GM12878 (cell line): ENCODE results near the gene APEX1. TPM values are rescaled to one million over a fixed set of nuclear protein-coding genes. Genes with fewer than 3 reads are reported as not detected.

ENCODE experiments used
- BHLHE40 ChIP-seq, 2 experiments: fragments of 450-650 bp in 1 of 2; IDR thresholded peaks; 2 replicates each; pipeline ENCODE4 v1.6.1; 2011 to 2017; ENCODE audit warnings: low read depth in 2 of 2, borderline replicate concordance in 1 of 2, improper control_type of control experiment in 1 of 2, low read length in 1 of 2, mild to moderate bottlenecking in 1 of 2
- BRCA1 ChIP-seq: IDR thresholded peaks from 2 replicates; pipeline ENCODE4 v1.6.1; 2011; ENCODE audit warnings: low read depth, low read length, improper control_type of control experiment
- CBX3 ChIP-seq: fragments of 200-600 bp; sonication (generic); IDR thresholded peaks from 2 replicates; pipeline ENCODE4 v1.6.1; 2016; ENCODE audit warnings: low read depth, borderline replicate concordance
- EGR1 ChIP-seq, 2 experiments: IDR thresholded peaks; 1 replicate in 1 of 2; 2 replicates in 1 of 2; pipeline ENCODE4 v1.6.1; 2011 to 2012; ENCODE audit warnings: low read depth in 2 of 2, low read length in 2 of 2, borderline replicate concordance in 1 of 2, mild to moderate bottlenecking in 1 of 2, moderate library complexity in 1 of 2
- RB1 ChIP-seq: fragments of 450-650 bp; formaldehyde crosslinking; IDR thresholded peaks from 2 replicates; pipeline ENCODE4 v1.6.1; 2017; ENCODE audit warnings: mild to moderate bottlenecking, borderline replicate concordance
- RFX5 ChIP-seq: IDR thresholded peaks from 2 replicates; pipeline ENCODE4 v1.6.1; 2011; ENCODE audit warnings: low read depth, low read length, improper control_type of control experiment
- SPI1 ChIP-seq: IDR thresholded peaks from 2 replicates; pipeline ENCODE4 v1.6.1; 2011; ENCODE audit warnings: low read depth, mild to moderate bottlenecking, low read length, moderate library complexity, borderline replicate concordance; ENCODE audit not compliant: insufficient read depth
- WRNIP1 ChIP-seq: IDR thresholded peaks from 2 replicates; pipeline ENCODE4 v1.6.1; 2011; ENCODE audit warnings: low read depth, low read length, improper control_type of control experiment, borderline replicate concordance
- polyA plus RNA-seq, 11 experiments: library from polyadenylated mRNA; depleted of rRNA in 4 of 11; unstranded in 6 of 11; stranded (reverse) in 5 of 11; fragments of >200 nt; fragmentation: Nextera tagmentation in 4 of 11; fragmentation: Illumina TruSeq in 1 of 11; extraction: Ambion mirVana in 4 of 11; extraction: Trizol in 1 of 11; gene quantifications; 1 replicate in 1 of 11; 2 replicates in 10 of 11; pipeline versions ENCODE4 v1.2.1 to v1.2.3, GENCODE V29; 2011 to 2016; ENCODE audit warnings: inconsistent platforms in 2 of 11, missing spikeins in 2 of 11, low read depth in 1 of 11
- total RNA-seq, 4 experiments: library from RNA; depleted of rRNA in 3 of 4; stranded (reverse); fragments of >200 nt in 3 of 4; fragmentation: Illumina TruSeq in 1 of 4; extraction: Trizol in 1 of 4; gene quantifications; 2 replicates each; pipeline versions ENCODE4 v1.2.1 to v1.2.3, GENCODE V29; 2013 to 2021
- TF ChIP-seq, protein P1 (sequence below): IDR thresholded peaks from 2 replicates; pipeline ENCODE4 v1.6.1; 2012; ENCODE audit warnings: low read depth, low read length, improper control_type of control experiment
- TF ChIP-seq, protein P2 (sequence below): fragments of 450-650 bp; formaldehyde crosslinking; IDR thresholded peaks from 2 replicates; pipeline ENCODE4 v1.4.0; 2020; ENCODE audit warnings: mild to moderate bottlenecking, moderate library complexity

APEX1 gene
- total and polyA plus RNA-seq, 10 of the 15 experiments (the other 5 are each of a cell fraction or from before 2014, with no cell fraction given): 115 to 407 (median 300) TPM

DNA sequence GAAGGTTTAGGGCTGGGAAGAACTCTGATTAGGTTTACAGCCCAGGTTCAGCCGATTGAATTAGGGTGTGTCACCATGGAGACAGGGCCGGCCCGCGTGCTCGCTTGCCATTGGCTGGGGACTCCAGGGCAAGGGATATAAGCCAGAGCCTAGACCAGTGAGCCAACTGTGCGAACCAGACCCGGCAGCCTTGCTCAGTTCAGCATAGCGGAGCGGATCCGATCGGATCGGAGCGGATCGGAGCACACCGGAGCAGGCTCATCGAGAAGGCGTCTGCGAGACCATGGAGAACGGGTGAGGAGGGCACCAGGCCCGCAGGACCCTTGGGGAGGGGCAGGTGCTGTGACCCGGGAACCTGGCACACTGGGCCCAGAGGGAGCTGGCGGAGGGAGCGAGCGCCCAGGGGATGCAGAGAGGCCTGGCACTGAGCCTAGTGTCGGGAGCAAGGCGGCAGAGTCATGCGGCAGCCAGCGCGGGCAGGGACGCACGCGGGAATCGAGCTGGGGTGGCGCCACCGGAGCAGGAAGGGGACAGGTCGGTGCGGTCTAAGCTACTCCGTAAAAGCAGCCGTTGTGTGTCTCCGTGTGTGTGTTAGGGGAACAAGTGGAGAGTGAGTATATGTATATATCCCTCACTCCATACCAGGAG is 14.3 kb downstream of the APEX1 start, which contains the start of gene PNP (continued):
- TF ChIP-seq BHLHE40 (IDR thresholded peaks at IDR 0.05; ENCODE audit: borderline replicate concordance in 1 of 2, low read depth in 2 of 2, low read length in 1 of 2) (peak in 1 of 2 experiments; percentile 26; a peak in 1 of 4 replicates), WRNIP1 (no peak), CBX3 (no peak), RFX5 (0 out of 2 replicates have a peak, but pooled peaks have one; percentile 26), EGR1 (IDR thresholded peaks at IDR 0.05; ENCODE audit: borderline replicate concordance in 1 of 2, low read depth in 2 of 2, low read length in 2 of 2) (no peak), BRCA1 (no peak), RB1 (peak; percentile 79), SPI1 (no peak)
- TF ChIP-seq, protein P1, sequence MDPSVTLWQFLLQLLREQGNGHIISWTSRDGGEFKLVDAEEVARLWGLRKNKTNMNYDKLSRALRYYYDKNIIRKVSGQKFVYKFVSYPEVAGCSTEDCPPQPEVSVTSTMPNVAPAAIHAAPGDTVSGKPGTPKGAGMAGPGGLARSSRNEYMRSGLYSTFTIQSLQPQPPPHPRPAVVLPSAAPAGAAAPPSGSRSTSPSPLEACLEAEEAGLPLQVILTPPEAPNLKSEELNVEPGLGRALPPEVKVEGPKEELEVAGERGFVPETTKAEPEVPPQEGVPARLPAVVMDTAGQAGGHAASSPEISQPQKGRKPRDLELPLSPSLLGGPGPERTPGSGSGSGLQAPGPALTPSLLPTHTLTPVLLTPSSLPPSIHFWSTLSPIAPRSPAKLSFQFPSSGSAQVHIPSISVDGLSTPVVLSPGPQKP: no peak
- TF ChIP-seq, protein P2, sequence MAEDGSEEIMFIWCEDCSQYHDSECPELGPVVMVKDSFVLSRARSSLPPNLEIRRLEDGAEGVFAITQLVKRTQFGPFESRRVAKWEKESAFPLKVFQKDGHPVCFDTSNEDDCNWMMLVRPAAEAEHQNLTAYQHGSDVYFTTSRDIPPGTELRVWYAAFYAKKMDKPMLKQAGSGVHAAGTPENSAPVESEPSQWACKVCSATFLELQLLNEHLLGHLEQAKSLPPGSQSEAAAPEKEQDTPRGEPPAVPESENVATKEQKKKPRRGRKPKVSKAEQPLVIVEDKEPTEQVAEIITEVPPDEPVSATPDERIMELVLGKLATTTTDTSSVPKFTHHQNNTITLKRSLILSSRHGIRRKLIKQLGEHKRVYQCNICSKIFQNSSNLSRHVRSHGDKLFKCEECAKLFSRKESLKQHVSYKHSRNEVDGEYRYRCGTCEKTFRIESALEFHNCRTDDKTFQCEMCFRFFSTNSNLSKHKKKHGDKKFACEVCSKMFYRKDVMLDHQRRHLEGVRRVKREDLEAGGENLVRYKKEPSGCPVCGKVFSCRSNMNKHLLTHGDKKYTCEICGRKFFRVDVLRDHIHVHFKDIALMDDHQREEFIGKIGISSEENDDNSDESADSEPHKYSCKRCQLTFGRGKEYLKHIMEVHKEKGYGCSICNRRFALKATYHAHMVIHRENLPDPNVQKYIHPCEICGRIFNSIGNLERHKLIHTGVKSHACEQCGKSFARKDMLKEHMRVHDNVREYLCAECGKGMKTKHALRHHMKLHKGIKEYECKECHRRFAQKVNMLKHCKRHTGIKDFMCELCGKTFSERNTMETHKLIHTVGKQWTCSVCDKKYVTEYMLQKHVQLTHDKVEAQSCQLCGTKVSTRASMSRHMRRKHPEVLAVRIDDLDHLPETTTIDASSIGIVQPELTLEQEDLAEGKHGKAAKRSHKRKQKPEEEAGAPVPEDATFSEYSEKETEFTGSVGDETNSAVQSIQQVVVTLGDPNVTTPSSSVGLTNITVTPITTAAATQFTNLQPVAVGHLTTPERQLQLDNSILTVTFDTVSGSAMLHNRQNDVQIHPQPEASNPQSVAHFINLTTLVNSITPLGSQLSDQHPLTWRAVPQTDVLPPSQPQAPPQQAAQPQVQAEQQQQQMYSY (CRISPR knock-in tag): no peak
